Fibroblast of pulmonary artery (primary cell): ENCODE data around the gene PARD3.
"Not testable (repeated sequence)": the region's sequence is repeated elsewhere in the genome, so short reads cannot be mapped to it uniquely, and the experiment has no call there.

Source experiments
- DNase-seq: peaks from one replicate; pipeline ENCODE4 v3.0.0-alpha.2; 2010; ENCODE audit warnings: low read depth
- H3K4me3 ChIP-seq: replicated peaks from 2 replicates; pipeline ENCODE4 v1.5.1; 2011; ENCODE audit warnings: low read depth, mild to moderate bottlenecking, control low read depth, low read length, moderate library complexity
- TF ChIP-seq, protein P1 (sequence below): IDR thresholded peaks from 2 replicates; pipeline ENCODE4 v1.5.1; 2011; ENCODE audit warnings: mild to moderate bottlenecking, control low read depth, low read length, inconsistent platforms; ENCODE audit errors: missing control alignments

PARD3 gene

GRCh38 chr10:34444223-34445183 is 370.6 kb downstream of the PARD3 start:
- no peak overlapping the region for H3K4me3 ChIP-seq
- TF ChIP-seq, protein P1, sequence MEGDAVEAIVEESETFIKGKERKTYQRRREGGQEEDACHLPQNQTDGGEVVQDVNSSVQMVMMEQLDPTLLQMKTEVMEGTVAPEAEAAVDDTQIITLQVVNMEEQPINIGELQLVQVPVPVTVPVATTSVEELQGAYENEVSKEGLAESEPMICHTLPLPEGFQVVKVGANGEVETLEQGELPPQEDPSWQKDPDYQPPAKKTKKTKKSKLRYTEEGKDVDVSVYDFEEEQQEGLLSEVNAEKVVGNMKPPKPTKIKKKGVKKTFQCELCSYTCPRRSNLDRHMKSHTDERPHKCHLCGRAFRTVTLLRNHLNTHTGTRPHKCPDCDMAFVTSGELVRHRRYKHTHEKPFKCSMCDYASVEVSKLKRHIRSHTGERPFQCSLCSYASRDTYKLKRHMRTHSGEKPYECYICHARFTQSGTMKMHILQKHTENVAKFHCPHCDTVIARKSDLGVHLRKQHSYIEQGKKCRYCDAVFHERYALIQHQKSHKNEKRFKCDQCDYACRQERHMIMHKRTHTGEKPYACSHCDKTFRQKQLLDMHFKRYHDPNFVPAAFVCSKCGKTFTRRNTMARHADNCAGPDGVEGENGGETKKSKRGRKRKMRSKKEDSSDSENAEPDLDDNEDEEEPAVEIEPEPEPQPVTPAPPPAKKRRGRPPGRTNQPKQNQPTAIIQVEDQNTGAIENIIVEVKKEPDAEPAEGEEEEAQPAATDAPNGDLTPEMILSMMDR, result no peak
- DNase-seq, result no peak

- DNase-seq, result peak; percentile 55
- H3K4me3 ChIP-seq, result not testable (repeated sequence)
Measured at GRCh38 chr10:34439386-34439785, 375.7 kb downstream of the PARD3 start.

DNA sequence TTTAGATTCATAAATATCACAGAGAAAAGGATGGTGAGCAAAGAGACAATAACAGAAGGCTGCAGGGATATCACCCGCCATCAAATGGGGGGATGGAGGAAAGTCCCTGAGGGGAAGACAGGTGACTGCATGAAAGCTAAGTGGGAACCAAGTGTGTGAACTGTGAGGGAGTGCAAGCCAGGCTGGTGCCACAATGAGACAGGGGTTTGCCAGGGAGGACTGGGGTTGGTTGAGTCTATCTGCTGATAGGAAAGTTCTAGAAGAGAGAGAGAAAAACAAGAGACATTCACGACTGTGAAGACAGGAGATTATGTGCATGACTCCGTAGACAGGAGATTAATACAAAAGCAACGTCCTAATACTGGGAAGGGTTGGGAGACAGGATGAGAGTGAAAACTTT is 376.4 kb downstream of the PARD3 start:
- H3K4me3 ChIP-seq, result no peak overlapping the region
- DNase-seq, result no peak
- TF ChIP-seq, protein P1, result no peak

DNA sequence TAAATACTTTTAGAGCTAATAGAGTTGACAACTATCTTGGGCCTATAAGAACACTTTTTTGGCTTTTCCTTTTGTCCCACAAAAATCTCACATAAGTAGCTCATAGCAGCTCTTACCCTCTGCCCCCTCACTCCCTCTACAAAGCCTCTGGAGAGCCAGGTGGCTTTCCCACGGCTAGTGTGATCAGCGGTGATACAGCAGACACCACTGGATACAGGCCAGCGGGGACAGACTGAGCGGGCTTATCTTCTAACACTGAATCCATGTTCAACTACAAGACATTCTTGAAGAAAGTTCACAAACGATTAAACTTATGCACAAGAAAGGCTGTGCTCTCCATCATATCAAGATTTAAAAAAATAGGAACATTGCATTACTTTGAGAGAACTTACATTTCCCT is 377.2 kb downstream of the PARD3 start:
- no peak for DNase-seq
- no peak overlapping the region for H3K4me3 ChIP-seq
- TF ChIP-seq, protein P1, result no peak

- peak; percentile 71 for DNase-seq
- TF ChIP-seq, protein P1, result no peak
- no peak overlapping the region for H3K4me3 ChIP-seq
Measured at GRCh38 chr10:34434119-34434594, 380.9 kb downstream of the PARD3 start.

GRCh38 chr10:34433241-34434076 is 381.6 kb downstream of the PARD3 start:
- peak; percentile 72 for DNase-seq
- H3K4me3 ChIP-seq, result no peak overlapping the region
- TF ChIP-seq, protein P1, result no peak

DNA sequence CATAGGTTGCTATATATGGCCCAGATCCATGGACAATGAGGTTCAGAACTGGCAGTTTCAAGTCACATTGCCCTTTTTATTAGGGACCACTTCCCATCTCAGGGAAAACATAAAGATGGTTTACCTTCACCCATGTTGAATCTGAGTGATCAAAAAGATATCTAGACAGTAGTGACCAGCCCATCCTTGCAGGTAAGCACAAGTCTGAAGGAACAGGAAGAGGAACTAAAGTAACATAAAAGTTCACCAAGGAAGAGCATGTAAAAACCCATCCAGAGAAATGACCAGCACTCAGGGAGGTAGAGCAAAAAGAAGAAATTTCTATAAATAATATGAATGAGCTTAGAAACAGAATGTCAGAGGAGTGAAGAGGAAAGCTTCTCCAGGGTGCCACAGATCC is 382.5 kb downstream of the PARD3 start:
- TF ChIP-seq, protein P1, result no peak
- DNase-seq, result no peak
- no peak overlapping the region for H3K4me3 ChIP-seq
